WTC11 (cell line): ENCODE results near the gene DTNB. TPM values are rescaled to one million over a fixed set of nuclear protein-coding genes. Genes with fewer than 3 reads are reported as not detected.

Experiments
- ATAC-seq: fragments of 200-7000 bp; cut with Tn5 transposase; 2 replicates; pipeline ENCODE4 v1.10.0; 2021; ENCODE audit warnings: mild to moderate bottlenecking, moderate library complexity
- CTCF ChIA-PET: fragments of 300-600 bp; sonication (Branson Sonifier 250); formaldehyde crosslinking; loops from one replicate; lab custom pipeline; 2021; ENCODE audit warnings: antibody characterized with exemption; lab: Charles Lee
- POLR2A ChIA-PET: fragments of 350-600 bp; sonication (Branson Sonifier 250); formaldehyde crosslinking; loops from one replicate; lab custom pipeline; 2021; ENCODE audit warnings: antibody characterized with exemption; lab: Charles Lee
- DNase-seq: peaks from one replicate; pipeline ENCODE4 v3.0.0; 2021; ENCODE audit warnings: low spot score
- H3K27ac Mint-ChIP-seq: 2 replicates; pipeline ENCODE4 v1.8.0; 2021; ENCODE audit warnings: mixed read lengths
- H3K27me3 Mint-ChIP-seq: 2 replicates; pipeline ENCODE4 v1.8.0; 2021; ENCODE audit warnings: low read depth, mild to moderate bottlenecking, moderate library complexity, mixed read lengths
- H3K36me3 Mint-ChIP-seq: 2 replicates; pipeline ENCODE4 v1.8.0; 2021; ENCODE audit warnings: mixed read lengths
- H3K4me1 Mint-ChIP-seq: 2 replicates; pipeline ENCODE4 v1.8.0; 2022; ENCODE audit warnings: mixed read lengths
- H3K4me3 Mint-ChIP-seq: 2 replicates; pipeline ENCODE4 v1.8.0; 2021; ENCODE audit warnings: mild to moderate bottlenecking, moderate library complexity, mixed read lengths
- H3K9me3 Mint-ChIP-seq: 2 replicates; pipeline ENCODE4 v1.8.0; 2021; ENCODE audit warnings: mixed read lengths
- ATF1 ChIP-seq: sonication (generic); formaldehyde crosslinking; IDR thresholded peaks from 2 replicates; pipeline ENCODE4 v1.8.1; 2023; ENCODE audit warnings: mild to moderate bottlenecking, moderate library complexity, missing genetic modification reagents
- CTCF ChIP-seq: fragments of 200-600 bp; IDR thresholded peaks from 2 replicates; pipeline ENCODE4 v1.8.0; 2022; ENCODE audit warnings: antibody characterized with exemption
- FOXJ3 ChIP-seq: sonication (generic); formaldehyde crosslinking; IDR thresholded peaks from 2 replicates; pipeline ENCODE4 v1.9.0; 2021; ENCODE audit warnings: missing genetic modification reagents, mild to moderate bottlenecking, borderline replicate concordance
- FOXP1 ChIP-seq: sonication (generic); formaldehyde crosslinking; IDR thresholded peaks from 2 replicates; pipeline ENCODE4 v1.8.0; 2022; ENCODE audit warnings: missing genetic modification reagents, mild to moderate bottlenecking, moderate library complexity, borderline replicate concordance
- IRF2 ChIP-seq: sonication (generic); formaldehyde crosslinking; IDR thresholded peaks from 2 replicates; pipeline ENCODE4 v1.8.0; 2022; ENCODE audit warnings: low read depth, missing genetic modification reagents, borderline replicate concordance
- JAZF1 ChIP-seq: fragments of 250-450 bp; sonication (Bioruptor Pico); IDR thresholded peaks from 2 replicates; pipeline ENCODE4 v1.9.0; 2021; ENCODE audit warnings: moderate library complexity, mild to moderate bottlenecking, inconsistent platforms
- KAT7 ChIP-seq: sonication (generic); formaldehyde crosslinking; IDR thresholded peaks from 2 replicates; pipeline ENCODE4 v1.8.1; 2023; ENCODE audit warnings: missing genetic modification reagents, mild to moderate bottlenecking, borderline replicate concordance
- MLX ChIP-seq: sonication (generic); formaldehyde crosslinking; IDR thresholded peaks from 2 replicates; pipeline ENCODE4 v1.8.1; 2023; ENCODE audit warnings: mild to moderate bottlenecking, missing genetic modification reagents, moderate library complexity
- MXD4 ChIP-seq: fragments of 250-450 bp; sonication (Bioruptor Pico); IDR thresholded peaks from 2 replicates; pipeline ENCODE4 v1.8.0; 2021; ENCODE audit warnings: mild to moderate bottlenecking, moderate library complexity, borderline replicate concordance
- NR3C1 ChIP-seq: sonication (generic); formaldehyde crosslinking; conservative IDR thresholded peaks from 2 replicates; pipeline ENCODE4 v1.8.1; 2023; ENCODE audit warnings: low read depth, mild to moderate bottlenecking, missing genetic modification reagents
- PRDM15 ChIP-seq: sonication (generic); formaldehyde crosslinking; IDR thresholded peaks from 2 replicates; pipeline ENCODE4 v1.8.0; 2022; ENCODE audit warnings: missing genetic modification reagents
- SMAD3 ChIP-seq: sonication (generic); formaldehyde crosslinking; IDR thresholded peaks from 2 replicates; pipeline ENCODE4 v1.8.0; 2022; ENCODE audit warnings: missing genetic modification reagents, mild to moderate bottlenecking, borderline replicate concordance
- ZBTB43 ChIP-seq: sonication (generic); formaldehyde crosslinking; IDR thresholded peaks from 2 replicates; pipeline ENCODE4 v1.8.1; 2023; ENCODE audit warnings: mild to moderate bottlenecking, missing genetic modification reagents
- ZMAT4 ChIP-seq: fragments of 250-450 bp; sonication (Bioruptor Pico); IDR thresholded peaks from 2 replicates; pipeline ENCODE4 v1.9.0; 2021; ENCODE audit warnings: mild to moderate bottlenecking
- ZNF121 ChIP-seq: sonication (generic); formaldehyde crosslinking; IDR thresholded peaks from 2 replicates; pipeline ENCODE4 v1.8.0; 2023; ENCODE audit warnings: missing genetic modification reagents
- ZNF416 ChIP-seq: fragments of 250-450 bp; sonication (Bioruptor Pico); IDR thresholded peaks from 2 replicates; pipeline ENCODE4 v1.9.0; 2021; ENCODE audit warnings: mild to moderate bottlenecking, inconsistent platforms
- ZNF425 ChIP-seq: fragments of 250-450 bp; sonication (Bioruptor Pico); conservative IDR thresholded peaks from 2 replicates; pipeline ENCODE4 v1.9.0; 2021; ENCODE audit warnings: mild to moderate bottlenecking
- total RNA-seq: library from RNA; stranded (reverse); gene quantifications from 3 replicates; pipeline ENCODE4 v1.2.3, GENCODE V29; 2021

The DTNB gene
- total RNA-seq, 1 experiment from 2014 or later, result 39.9 TPM

GRCh38 chr2:25489631-25490030, 183.7 kb downstream of the DTNB start:
- Mint-ChIP-seq H3K36me3 (no peaks in the 10 kb centered on the region), H3K9me3 (no peaks in the 10 kb centered on the region), H3K4me3 (no peak overlapping the region), H3K27me3 (no peaks in the 10 kb centered on the region), H3K27ac (no peak overlapping the region), H3K4me1 (peaks cover 11% of the 10 kb centered on the region)
- POLR2A ChIA-PET, result no interaction called here
- no peak for DNase-seq
- ATAC-seq, result no peak
- CTCF ChIA-PET, result no interaction called here
- no peak for TF ChIP-seq ATF1 (CRISPR knock-in tag)
- no peak for TF ChIP-seq NR3C1 (CRISPR knock-in tag)
- no peak for TF ChIP-seq ZMAT4 (CRISPR knock-in tag)
- no peak for TF ChIP-seq JAZF1

- CTCF ChIA-PET, result interaction anchor here (1.2 kb wide), 1 partner anchor 318 kb away, joined by 3 read pairs; no protein-coding TSS in a partner anchor
Observed at GRCh38 chr2:25483607-25484266, 189.6 kb downstream of the DTNB start.

GRCh38 chr2:25482341-25482740, 191.0 kb downstream of the DTNB start:
- ATAC-seq, result no peak
- Mint-ChIP-seq H3K36me3 (0 out of 2 replicates have a peak, but pooled peaks cover 3% of the 10 kb centered on the region), H3K9me3 (no peaks in the 10 kb centered on the region), H3K27ac (no peak overlapping the region), H3K27me3 (no peaks in the 10 kb centered on the region), H3K4me3 (no peak overlapping the region), H3K4me1 (peaks cover under 1% of the 10 kb centered on the region; the same call in 1 of the 2 replicates)
- ChIA-PET CTCF (no interaction called here), POLR2A (no interaction called here)
- no peak for DNase-seq
- TF ChIP-seq IRF2 (CRISPR knock-in tag), result no peak
- TF ChIP-seq ZNF425 (CRISPR knock-in tag), result no peak
- TF ChIP-seq ZNF416 (CRISPR knock-in tag), result no peak
- no peak for TF ChIP-seq FOXP1
- TF ChIP-seq PRDM15, result no peak
- no peak for TF ChIP-seq SMAD3 (CRISPR knock-in tag)
- no peak for TF ChIP-seq NR3C1 (CRISPR knock-in tag)
- TF ChIP-seq FOXJ3 (CRISPR knock-in tag), result no peak
- TF ChIP-seq MXD4 (CRISPR knock-in tag), result no peak
- TF ChIP-seq MLX (CRISPR knock-in tag), result no peak

More at GRCh38 chr2:25483607-25484266, 189.6 kb downstream of the DTNB start:
- no peaks in the 10 kb centered on the region for H3K36me3 Mint-ChIP-seq
- no peaks in the 10 kb centered on the region for H3K9me3 Mint-ChIP-seq
- H3K4me3 Mint-ChIP-seq, result no peak overlapping the region
- no peak for DNase-seq
- H3K27me3 Mint-ChIP-seq, result no peaks in the 10 kb centered on the region
- ATAC-seq, result no peak
- H3K27ac Mint-ChIP-seq, result no peak overlapping the region
- H3K4me1 Mint-ChIP-seq, result peaks cover 4% of the 10 kb centered on the region; the same call in 1 of the 2 replicates
- TF ChIP-seq KAT7 (CRISPR knock-in tag) (no peak), ZNF121 (no peak), CTCF (no peak), ZBTB43 (CRISPR knock-in tag) (no peak)
- POLR2A ChIA-PET, result no interaction called here
